Stimulated activated CD8-positive, alpha-beta memory T cell treated with anti-CD3 and anti-CD28 coated beads, Interleukin-2, amount 100 ng/mL, for 1 hour (primary cell): Measurements from ENCODE around the gene KCNQ1.

Source experiments
- DNase-seq, 2 donors: peaks; one replicate each; pipeline ENCODE4 v3.0.0-alpha.2; 2020; ENCODE audit warnings: low read depth in 2 of 2

The KCNQ1 gene

GRCh38 chr11:2581151-2581930 lies 136.5 kb downstream of the KCNQ1 start:
- DNase-seq: no peak

- DNase-seq: no peak
Measured at GRCh38 chr11:2581931-2582350, 137.1 kb downstream of the KCNQ1 start.

- DNase-seq: no peak
Measured at GRCh38 chr11:2582351-2582945, 137.6 kb downstream of the KCNQ1 start.

- DNase-seq: no peak
Measured at GRCh38 chr11:2582946-2583604, 138.3 kb downstream of the KCNQ1 start.

GRCh38 chr11:2583605-2583958 lies 138.8 kb downstream of the KCNQ1 start:
- no peak for DNase-seq

- DNase-seq: no peak
Measured at GRCh38 chr11:2584434-2584811, 139.6 kb downstream of the KCNQ1 start.

GRCh38 chr11:2584812-2585565 lies 140.2 kb downstream of the KCNQ1 start:
- no peak for DNase-seq

GRCh38 chr11:2585566-2586086 lies 140.8 kb downstream of the KCNQ1 start:
- no peak for DNase-seq

GRCh38 chr11:2586087-2586792 lies 141.4 kb downstream of the KCNQ1 start:
- no peak for DNase-seq

- no peak for DNase-seq
Measured at GRCh38 chr11:2586793-2587131, 142.0 kb downstream of the KCNQ1 start.

- no peak for DNase-seq
Measured at GRCh38 chr11:2587132-2587930, 142.5 kb downstream of the KCNQ1 start.

GRCh38 chr11:2587976-2588748 lies 143.4 kb downstream of the KCNQ1 start:
- DNase-seq: no peak

GRCh38 chr11:2588809-2589537 lies 144.2 kb downstream of the KCNQ1 start:
- DNase-seq: no peak

GRCh38 chr11:2589538-2589934 lies 144.7 kb downstream of the KCNQ1 start:
- DNase-seq: no peak

GRCh38 chr11:2590131-2590964 lies 145.5 kb downstream of the KCNQ1 start:
- DNase-seq: no peak

- DNase-seq: no peak
Measured at GRCh38 chr11:2590965-2591754, 146.4 kb downstream of the KCNQ1 start.

GRCh38 chr11:2591805-2592204 lies 147.0 kb downstream of the KCNQ1 start:
- DNase-seq: no peak
